H9 (cell line): ENCODE measurements around the gene CHST8. TPM values are rescaled to one million over a fixed set of nuclear protein-coding genes. Genes with fewer than 3 reads are reported as not detected.
A peak's percentile ranks its signal among the peaks of the same experiment; 100 is the strongest.

Experiments
- DNase-seq: peaks from one replicate; pipeline ENCODE4 v3.0.0-alpha.2; 2017
- H2AFZ ChIP-seq: one replicate; pipeline ENCODE4 v1.6.1; 2013; ENCODE audit warnings: mild to moderate bottlenecking, low read length, control low read depth, moderate library complexity
- H2AK5ac ChIP-seq: 2 replicates; pipeline ENCODE4 v1.6.1; 2013; ENCODE audit warnings: low read length, control low read depth, mixed read lengths; ENCODE audit not compliant: insufficient read length
- H2BK120ac ChIP-seq: one replicate; pipeline ENCODE4 v1.6.1; 2013; ENCODE audit warnings: low read depth, mild to moderate bottlenecking, low read length, control low read depth, inconsistent platforms; ENCODE audit not compliant: poor library complexity, severe bottlenecking
- H2BK12ac ChIP-seq: 2 replicates; pipeline ENCODE4 v1.6.1; 2013; ENCODE audit warnings: low read length, control low read depth, mixed read lengths, low read depth; ENCODE audit not compliant: insufficient read length
- H2BK15ac ChIP-seq: 2 replicates; pipeline ENCODE4 v1.6.1; 2013; ENCODE audit warnings: low read depth, low read length, control low read depth
- H2BK20ac ChIP-seq: one replicate; pipeline ENCODE4 v1.6.1; 2013; ENCODE audit warnings: low read depth, mild to moderate bottlenecking, low read length, control low read depth, inconsistent platforms; ENCODE audit not compliant: poor library complexity, severe bottlenecking
- H2BK5ac ChIP-seq: 2 replicates; pipeline ENCODE4 v1.6.1; 2013; ENCODE audit warnings: low read length, control low read depth, mixed read lengths; ENCODE audit not compliant: insufficient read length
- H3K14ac ChIP-seq: 2 replicates; pipeline ENCODE4 v1.6.1; 2013; ENCODE audit warnings: low read length, control low read depth; ENCODE audit not compliant: insufficient read depth
- H3K18ac ChIP-seq: 2 replicates; pipeline ENCODE4 v1.6.1; 2013; ENCODE audit warnings: low read depth, mild to moderate bottlenecking, mixed read lengths, low read length, control low read depth; ENCODE audit not compliant: insufficient read length
- H3K23ac ChIP-seq: 2 replicates; pipeline ENCODE4 v1.6.1; 2013; ENCODE audit warnings: low read length, control low read depth, mixed read lengths, low read depth; ENCODE audit not compliant: insufficient read length
- H3K23me2 ChIP-seq: 2 replicates; pipeline ENCODE4 v1.6.1; 2013; ENCODE audit warnings: low read depth, mild to moderate bottlenecking, mixed read lengths, low read length, control low read depth; ENCODE audit not compliant: insufficient read length, poor library complexity, severe bottlenecking
- H3K27ac ChIP-seq: 2 replicates; pipeline ENCODE4 v1.5.1; 2013; ENCODE audit warnings: low read length, control low read depth, mixed read lengths, low read depth; ENCODE audit not compliant: insufficient read length
- H3K27me3 ChIP-seq: 2 replicates; pipeline ENCODE4 v1.6.1; 2013; ENCODE audit warnings: low read length, control low read depth, inconsistent platforms; ENCODE audit not compliant: insufficient read depth
- H3K4ac ChIP-seq: 2 replicates; pipeline ENCODE4 v1.6.1; 2013; ENCODE audit warnings: low read depth, mild to moderate bottlenecking, control low read depth, inconsistent platforms, low read length, moderate library complexity
- H3K4me1 ChIP-seq: 2 replicates; pipeline ENCODE4 v1.6.1; 2013; ENCODE audit warnings: low read length, control low read depth, inconsistent platforms; ENCODE audit not compliant: insufficient read depth
- H3K4me2 ChIP-seq: 2 replicates; pipeline ENCODE4 v1.6.1; 2013; ENCODE audit warnings: low read length, control low read depth, mixed read lengths; ENCODE audit not compliant: insufficient read length, insufficient read depth
- H3K56ac ChIP-seq: 2 replicates; pipeline ENCODE4 v1.6.1; 2013; ENCODE audit warnings: low read depth, mild to moderate bottlenecking, mixed read lengths, low read length, control low read depth; ENCODE audit not compliant: insufficient read length
- H3K79me1 ChIP-seq: 2 replicates; pipeline ENCODE4 v1.6.1; 2013; ENCODE audit warnings: low read depth, mild to moderate bottlenecking, moderate library complexity, low read length, control low read depth, inconsistent platforms; ENCODE audit not compliant: insufficient read depth, poor library complexity, severe bottlenecking
- H3K79me2 ChIP-seq: 2 replicates; pipeline ENCODE4 v1.6.1; 2013; ENCODE audit warnings: low read length, control low read depth, inconsistent platforms; ENCODE audit not compliant: insufficient read depth
- H3K9ac ChIP-seq: 2 replicates; pipeline ENCODE4 v1.6.1; 2013; ENCODE audit warnings: low read length, control low read depth, mixed read lengths; ENCODE audit not compliant: insufficient read length; ENCODE audit errors: extremely low read depth
- H3K9me3 ChIP-seq: one replicate; pipeline ENCODE4 v1.6.1; 2013; ENCODE audit warnings: low read depth, low read length, inconsistent platforms; ENCODE audit not compliant: control insufficient read depth
- H3T11ph ChIP-seq: one replicate; pipeline ENCODE4 v1.6.1; 2013; ENCODE audit warnings: mild to moderate bottlenecking, low read length, control low read depth, inconsistent platforms
- H4K20me1 ChIP-seq: one replicate; pipeline ENCODE4 v1.6.1; 2013; ENCODE audit not compliant: control insufficient read depth, insufficient read length, insufficient read depth
- H4K5ac ChIP-seq: 2 replicates; pipeline ENCODE4 v1.6.1; 2013; ENCODE audit warnings: low read depth, mild to moderate bottlenecking, mixed read lengths, low read length, control low read depth; ENCODE audit not compliant: insufficient read length
- H4K8ac ChIP-seq: replicated peaks from 2 replicates; pipeline ENCODE4 v1.6.1; 2013; ENCODE audit warnings: low read length, control low read depth, mixed read lengths, low read depth; ENCODE audit not compliant: insufficient read length
- H4K91ac ChIP-seq: 2 replicates; pipeline ENCODE4 v1.6.1; 2013; ENCODE audit warnings: low read depth, mild to moderate bottlenecking, moderate library complexity, mixed read lengths, low read length, control low read depth; ENCODE audit not compliant: insufficient read length
- H3K27ac Mint-ChIP-seq, 3 experiments: 2 replicates in 2 of 3; 3 replicates in 1 of 3; pipeline ENCODE4 v1.8.0; 2020 to 2021; ENCODE audit warnings: mixed read lengths in 3 of 3, mild to moderate bottlenecking in 1 of 3, moderate library complexity in 1 of 3
- H3K27me3 Mint-ChIP-seq: 2 replicates; pipeline ENCODE4 v1.8.0; 2021; ENCODE audit warnings: low read depth, mild to moderate bottlenecking, moderate library complexity, mixed read lengths
- H3K36me3 Mint-ChIP-seq, 3 experiments: 2 replicates in 2 of 3; 3 replicates in 1 of 3; pipeline ENCODE4 v1.8.0; 2020 to 2021; ENCODE audit warnings: low read depth in 3 of 3, mixed read lengths in 3 of 3; ENCODE audit not compliant: insufficient read depth in 1 of 3
- H3K4me1 Mint-ChIP-seq, 2 experiments: 2 replicates each; pipeline ENCODE4 v1.8.0; 2020; ENCODE audit warnings: mixed read lengths in 2 of 2
- H3K4me3 Mint-ChIP-seq, 2 experiments: 2 replicates in 1 of 2; 3 replicates in 1 of 2; pipeline ENCODE4 v1.8.0; 2020 to 2021; ENCODE audit warnings: mild to moderate bottlenecking in 2 of 2, mixed read lengths in 2 of 2, moderate library complexity in 1 of 2
- H3K9me3 Mint-ChIP-seq, 2 experiments: 2 replicates in 1 of 2; 3 replicates in 1 of 2; pipeline ENCODE4 v1.8.0; 2020; ENCODE audit warnings: mild to moderate bottlenecking in 2 of 2, mixed read lengths in 2 of 2, moderate library complexity in 1 of 2
- WGBS: extraction: QIAGEN DNeasy Blood & Tissue Kit; methylation state at CpG from one replicate; pipeline ENCODE4 v1.1.7; 2013; ENCODE audit warnings: missing lambda C conversion rate, low lambda C conversion rate, mixed read lengths; ENCODE audit not compliant: insufficient read length; ENCODE audit errors: extremely low coverage; 5-methylcytosine and 5-hydroxymethylcytosine counted together
- total RNA-seq: library from RNA; stranded (reverse); gene quantifications from 2 replicates; pipeline ENCODE4 v1.2.1, GENCODE V29; 2021
- TF ChIP-seq, protein P1 (sequence below): fragments of 200-600 bp; sonication (generic); conservative IDR thresholded peaks from 3 replicates; pipeline ENCODE4 v1.8.0; 2021; ENCODE audit warnings: antibody characterized with exemption, mild to moderate bottlenecking

Gene CHST8
- total RNA-seq, 1 experiment from 2014 or later: 5.1 TPM

- H3K4ac ChIP-seq: no peak overlapping the region
- H3K27ac Mint-ChIP-seq: no peak overlapping the region
- H3K27me3 Mint-ChIP-seq: peaks cover 6% of the 10 kb centered on the region
- H3K9me3 ChIP-seq: no peaks in the 10 kb centered on the region
- H3K14ac ChIP-seq: peak overlapping the region; percentile 48; the same call in 1 of the 2 replicates
- H3T11ph ChIP-seq: no peak overlapping the region
- no peak overlapping the region for H4K91ac ChIP-seq
- no peaks in the 10 kb centered on the region for H3K23me2 ChIP-seq
- H4K20me1 ChIP-seq: no peaks in the 10 kb centered on the region
- H3K4me3 Mint-ChIP-seq: no peak overlapping the region
- no peak overlapping the region for H2AK5ac ChIP-seq
- peaks cover 11 to 18% of the 10 kb centered on the region in 2 experiments for H3K4me1 Mint-ChIP-seq
- H3K27ac ChIP-seq: no peak overlapping the region
- no peaks in the 10 kb centered on the region for H3K27me3 ChIP-seq
- H2BK120ac ChIP-seq: no peak overlapping the region
- H3K4me2 ChIP-seq: no peak overlapping the region
- no peaks in the 10 kb centered on the region for H3K9me3 Mint-ChIP-seq
- H2BK15ac ChIP-seq: no peak overlapping the region
- no peaks in the 10 kb centered on the region; a peak in 1 of 7 replicates for H3K36me3 Mint-ChIP-seq
- no peak overlapping the region for H3K56ac ChIP-seq
- H4K5ac ChIP-seq: no peak overlapping the region
- H4K8ac ChIP-seq: no peak overlapping the region
- H2BK20ac ChIP-seq: no peak overlapping the region
- TF ChIP-seq, protein P1, sequence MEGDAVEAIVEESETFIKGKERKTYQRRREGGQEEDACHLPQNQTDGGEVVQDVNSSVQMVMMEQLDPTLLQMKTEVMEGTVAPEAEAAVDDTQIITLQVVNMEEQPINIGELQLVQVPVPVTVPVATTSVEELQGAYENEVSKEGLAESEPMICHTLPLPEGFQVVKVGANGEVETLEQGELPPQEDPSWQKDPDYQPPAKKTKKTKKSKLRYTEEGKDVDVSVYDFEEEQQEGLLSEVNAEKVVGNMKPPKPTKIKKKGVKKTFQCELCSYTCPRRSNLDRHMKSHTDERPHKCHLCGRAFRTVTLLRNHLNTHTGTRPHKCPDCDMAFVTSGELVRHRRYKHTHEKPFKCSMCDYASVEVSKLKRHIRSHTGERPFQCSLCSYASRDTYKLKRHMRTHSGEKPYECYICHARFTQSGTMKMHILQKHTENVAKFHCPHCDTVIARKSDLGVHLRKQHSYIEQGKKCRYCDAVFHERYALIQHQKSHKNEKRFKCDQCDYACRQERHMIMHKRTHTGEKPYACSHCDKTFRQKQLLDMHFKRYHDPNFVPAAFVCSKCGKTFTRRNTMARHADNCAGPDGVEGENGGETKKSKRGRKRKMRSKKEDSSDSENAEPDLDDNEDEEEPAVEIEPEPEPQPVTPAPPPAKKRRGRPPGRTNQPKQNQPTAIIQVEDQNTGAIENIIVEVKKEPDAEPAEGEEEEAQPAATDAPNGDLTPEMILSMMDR: no peak
- WGBS: no CpG with 5 or more reads among the region's 6 CpGs
- no peak overlapping the region for H3K23ac ChIP-seq
- no peaks in the 10 kb centered on the region for H3K79me1 ChIP-seq
- peaks cover 3% of the 10 kb centered on the region; the same call in 1 of the 2 replicates for H3K4me1 ChIP-seq
- H2BK5ac ChIP-seq: no peak overlapping the region
- DNase-seq: peak; percentile 26
- H3K79me2 ChIP-seq: no peaks in the 10 kb centered on the region; the same call in 1 of the 2 replicates
- H2AFZ ChIP-seq: no peak overlapping the region
- no peak overlapping the region for H3K18ac ChIP-seq
- no peak overlapping the region for H3K9ac ChIP-seq
- H2BK12ac ChIP-seq: no peak overlapping the region
Observed at GRCh38 chr19:33631609-33631973, 9.8 kb downstream of the CHST8 start.
